Neural cell (in vitro differentiated cells): Measurements from ENCODE around the gene GBX2. TPM values are rescaled to one million over a fixed set of nuclear protein-coding genes. Genes with fewer than 3 reads are reported as not detected.

Experiments
- H2AFZ ChIP-seq: fragments of 200-600, 300-800 bp; sonication (generic), shearing (Covaris generic); 2 replicates; pipeline ENCODE4 v1.6.0; 2014; ENCODE audit warnings: low read depth, mild to moderate bottlenecking, antibody characterized with exemption, low read length, moderate library complexity
- H3F3A ChIP-seq: fragments of 200-600 bp; shearing (Covaris generic); 2 replicates; pipeline ENCODE4 v1.6.1; 2016; ENCODE audit warnings: mild to moderate bottlenecking, moderate library complexity, mixed read lengths, antibody characterized with exemption, low read length; ENCODE audit not compliant: insufficient read depth, poor library complexity, severe bottlenecking
- H3K27ac ChIP-seq: fragments of 200-600, 300-800 bp; sonication (generic), shearing (Covaris generic); 2 replicates; pipeline ENCODE4 v1.5.1; 2014; ENCODE audit warnings: mild to moderate bottlenecking, low read length, moderate library complexity
- H3K27me3 ChIP-seq: fragments of 300-800, 200-600 bp; sonication (generic), shearing (Covaris generic); 2 replicates; pipeline ENCODE4 v1.6.0; 2014; ENCODE audit warnings: mild to moderate bottlenecking, low read depth, low read length, moderate library complexity; ENCODE audit not compliant: insufficient read depth
- H3K36me3 ChIP-seq: fragments of 300-800, 200-600 bp; sonication (generic), shearing (Covaris generic); 2 replicates; pipeline ENCODE4 v1.5.1; 2014; ENCODE audit warnings: mild to moderate bottlenecking, antibody characterized with exemption, low read length, moderate library complexity; ENCODE audit not compliant: insufficient read depth
- H3K4me2 ChIP-seq: fragments of 300-800, 200-600 bp; sonication (generic), shearing (Covaris generic); 2 replicates; pipeline ENCODE4 v1.6.0; 2014; ENCODE audit warnings: mild to moderate bottlenecking, low read length
- H3K4me3 ChIP-seq: fragments of 300-800, 200-600 bp; sonication (generic), shearing (Covaris generic); 2 replicates; pipeline ENCODE4 v1.5.1; 2014; ENCODE audit warnings: mild to moderate bottlenecking, low read length, moderate library complexity
- H3K79me2 ChIP-seq: fragments of 200-600 bp; shearing (Covaris generic); replicated peaks from 2 replicates; pipeline ENCODE4 v1.6.0; 2014; ENCODE audit warnings: mild to moderate bottlenecking, low read length, moderate library complexity; ENCODE audit not compliant: insufficient read depth
- H3K9ac ChIP-seq: fragments of 300-800, 200-600 bp; sonication (generic), shearing (Covaris generic); 2 replicates; pipeline ENCODE4 v1.6.1; 2016; ENCODE audit warnings: mild to moderate bottlenecking, low read length, mixed read lengths
- H3K9me2 ChIP-seq: fragments of 200-600 bp; shearing (Covaris generic); 2 replicates; pipeline ENCODE4 v1.6.1; 2016; ENCODE audit warnings: mild to moderate bottlenecking, low read length, mixed read lengths; ENCODE audit not compliant: insufficient read depth
- H3K9me3 ChIP-seq: fragments of 200-600, 300-800 bp; sonication (generic), shearing (Covaris generic); 2 replicates; pipeline ENCODE4 v1.6.1; 2016; ENCODE audit warnings: mild to moderate bottlenecking, mixed run types, low read length, moderate library complexity, mixed read lengths
- H4K20me1 ChIP-seq: fragments of 200-600 bp; shearing (Covaris generic); 2 replicates; pipeline ENCODE4 v1.6.1; 2016; ENCODE audit warnings: mild to moderate bottlenecking, mixed run types; ENCODE audit not compliant: insufficient read depth
- EP300 ChIP-seq: fragments of 450-650 bp; conservative IDR thresholded peaks from 2 replicates; pipeline ENCODE4 v1.6.1; 2014; ENCODE audit warnings: antibody characterized with exemption, mild to moderate bottlenecking, moderate library complexity; ENCODE audit not compliant: poor library complexity, severe bottlenecking
- EZH2 ChIP-seq: fragments of 200-600, 300-800 bp; shearing (Covaris generic), sonication (generic); IDR thresholded peaks from 2 replicates; pipeline ENCODE4 v1.6.1; 2014; ENCODE audit warnings: antibody characterized with exemption, low read length, borderline replicate concordance, mild to moderate bottlenecking; ENCODE audit not compliant: insufficient read depth, poor library complexity, severe bottlenecking
- MXI1 ChIP-seq: fragments of 450-650 bp; conservative IDR thresholded peaks from 2 replicates; pipeline ENCODE4 v1.6.1; 2014; ENCODE audit warnings: antibody characterized with exemption, mild to moderate bottlenecking; ENCODE audit not compliant: poor library complexity, severe bottlenecking
- POLR2AphosphoS5 ChIP-seq: IDR thresholded peaks from 2 replicates; pipeline ENCODE4 v1.6.1; 2012
- RAD21 ChIP-seq: fragments of 450-650 bp; conservative IDR thresholded peaks from 2 replicates; pipeline ENCODE4 v1.6.1; 2014; ENCODE audit warnings: antibody characterized with exemption, mild to moderate bottlenecking, moderate library complexity
- SMC3 ChIP-seq: fragments of 450-650 bp; conservative IDR thresholded peaks from 2 replicates; pipeline ENCODE4 v1.6.1; 2014; ENCODE audit warnings: antibody characterized with exemption, mild to moderate bottlenecking, moderate library complexity; ENCODE audit not compliant: poor library complexity
- TAF1 ChIP-seq: IDR thresholded peaks from 2 replicates; pipeline ENCODE4 v1.6.1; 2012; ENCODE audit warnings: low read depth
- polyA plus RNA-seq: library from polyadenylated mRNA; depleted of rRNA; stranded (reverse); fragments of >200 nt; gene quantifications from 2 replicates; pipeline ENCODE4 v1.2.3, GENCODE V29; 2014
- TF ChIP-seq, protein P1 (sequence below): IDR thresholded peaks from 2 replicates; pipeline ENCODE4 v1.6.1; 2012; ENCODE audit warnings: borderline replicate concordance
- TF ChIP-seq, protein P2 (sequence below): fragments of 450-650 bp; IDR thresholded peaks from 2 replicates; pipeline ENCODE4 v1.5.1; 2014; ENCODE audit warnings: antibody characterized with exemption, mild to moderate bottlenecking, moderate library complexity; ENCODE audit not compliant: poor library complexity, severe bottlenecking

GBX2 gene
- polyA plus RNA-seq, 1 donor from 2014 or later, result 0.92 TPM

DNA sequence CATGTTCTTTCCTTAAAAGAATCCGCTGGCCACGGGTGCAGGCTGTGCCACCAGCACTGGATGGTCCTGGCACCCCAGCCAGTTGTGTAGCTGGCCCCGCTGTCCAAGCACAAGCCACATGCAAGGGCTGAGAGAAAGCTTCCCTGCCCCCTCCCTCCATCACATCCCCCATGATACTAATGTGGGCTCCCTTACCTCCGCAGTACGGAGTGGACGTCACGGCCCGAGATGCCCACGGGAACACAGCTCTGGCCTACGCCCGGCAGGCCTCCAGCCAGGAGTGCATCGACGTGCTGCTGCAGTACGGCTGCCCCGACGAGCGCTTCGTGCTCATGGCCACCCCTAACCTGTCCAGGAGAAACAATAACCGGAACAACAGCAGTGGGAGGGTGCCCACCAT lies 44.5 kb downstream of the GBX2 start:
- H3K9me3 ChIP-seq, result no peaks in the 10 kb centered on the region
- H3K4me2 ChIP-seq, result no peak overlapping the region
- no peak overlapping the region for H3K4me3 ChIP-seq
- no peaks in the 10 kb centered on the region for H3K36me3 ChIP-seq
- H4K20me1 ChIP-seq, result no peaks in the 10 kb centered on the region
- no peaks in the 10 kb centered on the region for H3F3A ChIP-seq
- no peak overlapping the region for H3K27ac ChIP-seq
- H2AFZ ChIP-seq, result no peak overlapping the region
- no peak for TF ChIP-seq MXI1
- TF ChIP-seq, protein P1, sequence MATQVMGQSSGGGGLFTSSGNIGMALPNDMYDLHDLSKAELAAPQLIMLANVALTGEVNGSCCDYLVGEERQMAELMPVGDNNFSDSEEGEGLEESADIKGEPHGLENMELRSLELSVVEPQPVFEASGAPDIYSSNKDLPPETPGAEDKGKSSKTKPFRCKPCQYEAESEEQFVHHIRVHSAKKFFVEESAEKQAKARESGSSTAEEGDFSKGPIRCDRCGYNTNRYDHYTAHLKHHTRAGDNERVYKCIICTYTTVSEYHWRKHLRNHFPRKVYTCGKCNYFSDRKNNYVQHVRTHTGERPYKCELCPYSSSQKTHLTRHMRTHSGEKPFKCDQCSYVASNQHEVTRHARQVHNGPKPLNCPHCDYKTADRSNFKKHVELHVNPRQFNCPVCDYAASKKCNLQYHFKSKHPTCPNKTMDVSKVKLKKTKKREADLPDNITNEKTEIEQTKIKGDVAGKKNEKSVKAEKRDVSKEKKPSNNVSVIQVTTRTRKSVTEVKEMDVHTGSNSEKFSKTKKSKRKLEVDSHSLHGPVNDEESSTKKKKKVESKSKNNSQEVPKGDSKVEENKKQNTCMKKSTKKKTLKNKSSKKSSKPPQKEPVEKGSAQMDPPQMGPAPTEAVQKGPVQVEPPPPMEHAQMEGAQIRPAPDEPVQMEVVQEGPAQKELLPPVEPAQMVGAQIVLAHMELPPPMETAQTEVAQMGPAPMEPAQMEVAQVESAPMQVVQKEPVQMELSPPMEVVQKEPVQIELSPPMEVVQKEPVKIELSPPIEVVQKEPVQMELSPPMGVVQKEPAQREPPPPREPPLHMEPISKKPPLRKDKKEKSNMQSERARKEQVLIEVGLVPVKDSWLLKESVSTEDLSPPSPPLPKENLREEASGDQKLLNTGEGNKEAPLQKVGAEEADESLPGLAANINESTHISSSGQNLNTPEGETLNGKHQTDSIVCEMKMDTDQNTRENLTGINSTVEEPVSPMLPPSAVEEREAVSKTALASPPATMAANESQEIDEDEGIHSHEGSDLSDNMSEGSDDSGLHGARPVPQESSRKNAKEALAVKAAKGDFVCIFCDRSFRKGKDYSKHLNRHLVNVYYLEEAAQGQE, result no peak
- TF ChIP-seq POLR2AphosphoS5, result no peak
- TF ChIP-seq TAF1, result no peak
- TF ChIP-seq, protein P2, sequence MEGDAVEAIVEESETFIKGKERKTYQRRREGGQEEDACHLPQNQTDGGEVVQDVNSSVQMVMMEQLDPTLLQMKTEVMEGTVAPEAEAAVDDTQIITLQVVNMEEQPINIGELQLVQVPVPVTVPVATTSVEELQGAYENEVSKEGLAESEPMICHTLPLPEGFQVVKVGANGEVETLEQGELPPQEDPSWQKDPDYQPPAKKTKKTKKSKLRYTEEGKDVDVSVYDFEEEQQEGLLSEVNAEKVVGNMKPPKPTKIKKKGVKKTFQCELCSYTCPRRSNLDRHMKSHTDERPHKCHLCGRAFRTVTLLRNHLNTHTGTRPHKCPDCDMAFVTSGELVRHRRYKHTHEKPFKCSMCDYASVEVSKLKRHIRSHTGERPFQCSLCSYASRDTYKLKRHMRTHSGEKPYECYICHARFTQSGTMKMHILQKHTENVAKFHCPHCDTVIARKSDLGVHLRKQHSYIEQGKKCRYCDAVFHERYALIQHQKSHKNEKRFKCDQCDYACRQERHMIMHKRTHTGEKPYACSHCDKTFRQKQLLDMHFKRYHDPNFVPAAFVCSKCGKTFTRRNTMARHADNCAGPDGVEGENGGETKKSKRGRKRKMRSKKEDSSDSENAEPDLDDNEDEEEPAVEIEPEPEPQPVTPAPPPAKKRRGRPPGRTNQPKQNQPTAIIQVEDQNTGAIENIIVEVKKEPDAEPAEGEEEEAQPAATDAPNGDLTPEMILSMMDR, result no peak
- no peak for TF ChIP-seq SMC3
- no peak for TF ChIP-seq EZH2
- H3K79me2 ChIP-seq, result no peaks in the 10 kb centered on the region
- H3K9me2 ChIP-seq, result no peaks in the 10 kb centered on the region
- no peaks in the 10 kb centered on the region for H3K27me3 ChIP-seq
- H3K9ac ChIP-seq, result no peak overlapping the region

DNA sequence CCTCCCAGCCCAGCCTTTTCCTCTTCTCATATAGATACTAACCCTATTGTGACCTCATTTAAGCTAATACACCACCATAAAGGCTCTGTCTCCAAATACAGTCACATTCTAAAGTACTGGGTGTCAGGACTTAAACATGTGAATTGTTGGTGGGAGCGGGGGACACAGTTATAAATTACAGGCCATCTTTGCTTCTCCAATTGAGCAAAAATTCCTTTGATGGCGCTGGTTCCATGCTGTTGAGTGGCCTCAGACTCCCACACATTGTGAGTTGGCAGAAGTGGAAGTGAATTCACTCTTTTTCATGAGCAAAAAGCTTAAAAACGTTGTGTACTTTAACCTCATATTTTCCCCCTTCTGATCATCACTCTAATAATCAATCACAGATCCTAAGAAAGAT lies 46.0 kb downstream of the GBX2 start:
- Histone ChIP-seq H3F3A (no peaks in the 10 kb centered on the region), H3K27ac (no peak overlapping the region), H4K20me1 (no peaks in the 10 kb centered on the region), H3K9me3 (no peaks in the 10 kb centered on the region), H2AFZ (no peak overlapping the region), H3K4me3 (no peak overlapping the region), H3K27me3 (peaks cover 7% of the 10 kb centered on the region), H3K79me2 (no peaks in the 10 kb centered on the region), H3K4me2 (no peak overlapping the region), H3K36me3 (no peaks in the 10 kb centered on the region), H3K9me2 (no peaks in the 10 kb centered on the region), H3K9ac (no peak overlapping the region)
- TF ChIP-seq EP300 (no peak), POLR2AphosphoS5 (no peak)

GRCh38 chr2:236121546-236121945 lies 46.6 kb downstream of the GBX2 start:
- H3K4me3 ChIP-seq, result no peak overlapping the region
- no peak overlapping the region for H3K9ac ChIP-seq
- peaks cover 7% of the 10 kb centered on the region for H3K27me3 ChIP-seq
- no peaks in the 10 kb centered on the region for H4K20me1 ChIP-seq
- H3K9me2 ChIP-seq, result no peaks in the 10 kb centered on the region
- H3F3A ChIP-seq, result no peaks in the 10 kb centered on the region
- no peaks in the 10 kb centered on the region for H3K9me3 ChIP-seq
- no peaks in the 10 kb centered on the region for H3K36me3 ChIP-seq
- no peak overlapping the region for H2AFZ ChIP-seq
- TF ChIP-seq, protein P2, result no peak
- TF ChIP-seq TAF1, result no peak
- no peak for TF ChIP-seq EZH2
- TF ChIP-seq SMC3, result no peak
- no peak for TF ChIP-seq RAD21
- no peak for TF ChIP-seq MXI1
- no peak for TF ChIP-seq EP300
- TF ChIP-seq, protein P1, result no peak
- TF ChIP-seq POLR2AphosphoS5, result no peak
- no peaks in the 10 kb centered on the region for H3K79me2 ChIP-seq
- H3K4me2 ChIP-seq, result no peak overlapping the region
- H3K27ac ChIP-seq, result no peak overlapping the region
